ENCODE measurements around the gene MYO5B.
"Not testable (repeated sequence)": the region's sequence is repeated elsewhere in the genome, so short reads cannot be mapped to it uniquely, and the experiment has no call there.

Gene MYO5B

DNA sequence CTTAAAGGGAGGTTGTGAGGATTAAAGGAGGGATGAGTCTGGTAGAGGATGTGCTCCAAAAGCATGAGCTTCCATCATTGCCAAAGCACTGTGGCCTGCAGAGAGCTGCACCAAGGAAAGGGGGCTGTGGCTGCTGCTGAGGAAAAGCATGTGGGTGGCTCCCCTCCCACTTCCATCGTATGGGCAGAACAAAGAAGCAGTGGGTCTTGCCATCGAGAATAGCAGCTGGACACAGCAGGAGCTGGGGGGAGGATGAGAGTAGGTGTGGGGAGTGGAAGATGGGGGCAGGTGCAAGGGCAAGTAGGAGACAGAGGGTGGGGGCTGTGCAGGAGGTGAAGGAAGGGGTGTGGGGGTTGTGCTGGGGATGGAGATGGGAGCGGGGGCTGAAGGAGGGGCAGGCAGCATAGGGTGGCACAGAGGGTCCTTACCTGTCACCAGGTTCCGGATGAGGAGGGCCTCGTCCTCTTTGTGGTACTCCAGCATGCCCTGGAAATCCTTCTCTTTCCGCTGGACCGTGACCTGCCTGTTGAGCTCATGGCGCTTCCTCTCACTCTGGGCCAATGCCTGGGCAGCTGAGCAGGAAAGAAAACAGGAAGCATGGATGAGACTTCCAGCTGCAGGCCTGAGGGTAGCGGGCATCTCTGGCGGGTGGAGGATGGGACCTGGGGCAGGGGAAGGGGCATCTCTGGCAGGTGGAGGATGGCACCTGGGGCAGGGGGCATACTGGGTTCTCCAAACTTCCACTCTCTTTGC is 348.1 kb downstream of the MYO5B start:
- DNase-seq = no peak

GRCh38 chr18:49846361-49846662 is 348.6 kb downstream of the MYO5B start:
- no peak for DNase-seq

GRCh38 chr18:49845629-49846360 is 349.2 kb downstream of the MYO5B start:
- DNase-seq = no peak

DNA sequence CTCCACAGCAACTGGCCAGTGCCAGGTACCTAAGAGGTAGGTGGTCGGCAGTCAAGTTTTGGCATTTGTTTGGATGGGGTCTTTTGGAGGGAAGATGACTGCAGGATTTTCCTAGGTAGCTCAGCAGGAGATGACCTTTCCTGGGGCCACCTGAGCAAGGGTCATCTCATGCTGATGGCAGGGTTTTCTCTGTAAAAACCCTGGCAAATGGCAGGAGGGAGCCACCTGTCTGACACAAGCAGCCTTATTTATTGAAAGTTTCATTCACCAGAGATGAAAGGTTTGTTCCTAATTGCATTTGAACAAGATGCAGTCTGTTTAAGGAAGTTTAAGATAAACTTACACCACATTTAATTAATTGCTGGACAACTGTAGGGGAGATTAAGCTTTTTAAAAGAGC is 350.0 kb downstream of the MYO5B start:
- no peak for DNase-seq

GRCh38 chr18:49843778-49844625 is 350.9 kb downstream of the MYO5B start:
- DNase-seq = peak; percentile 53

DNA sequence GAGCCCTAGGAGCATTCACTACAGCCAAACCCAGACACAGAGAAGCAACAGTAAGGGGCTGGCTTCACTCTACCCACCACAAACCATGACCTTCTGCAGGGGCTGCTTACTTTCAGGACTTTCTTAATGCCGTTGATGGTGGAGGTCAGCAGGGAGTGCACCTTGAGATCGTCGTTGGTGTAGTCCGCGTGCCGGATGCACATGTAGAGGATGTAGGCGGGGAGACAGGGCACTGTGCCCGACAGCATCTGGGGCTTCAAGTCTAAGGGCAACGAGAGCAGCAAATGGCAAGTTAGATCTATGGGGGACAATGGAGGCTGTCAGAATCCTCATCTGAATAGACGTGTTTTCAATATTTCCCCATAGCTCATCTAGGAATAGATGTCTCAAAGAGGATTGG is 351.8 kb downstream of the MYO5B start:
- no peak for DNase-seq

DNA sequence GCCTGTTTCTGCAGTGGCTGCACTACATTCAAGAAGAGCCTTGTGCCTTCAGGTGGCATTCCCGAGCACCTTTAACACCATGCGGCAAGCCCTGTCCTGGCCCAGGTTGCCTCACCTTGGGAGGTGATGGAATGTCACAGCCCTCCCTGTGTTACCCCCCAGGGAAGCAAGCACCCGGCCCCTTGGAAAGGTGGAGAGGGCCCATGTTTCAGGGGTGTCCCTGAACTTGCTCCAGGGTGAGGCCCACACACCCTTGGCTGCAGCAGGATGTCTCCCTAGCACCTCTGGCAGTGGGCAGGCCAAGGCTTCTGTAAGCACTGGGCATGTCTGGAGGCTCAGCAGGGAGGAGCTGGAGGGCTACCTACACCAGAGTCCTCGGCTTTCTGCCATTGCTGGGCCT is 352.3 kb downstream of the MYO5B start:
- DNase-seq = no peak

DNA sequence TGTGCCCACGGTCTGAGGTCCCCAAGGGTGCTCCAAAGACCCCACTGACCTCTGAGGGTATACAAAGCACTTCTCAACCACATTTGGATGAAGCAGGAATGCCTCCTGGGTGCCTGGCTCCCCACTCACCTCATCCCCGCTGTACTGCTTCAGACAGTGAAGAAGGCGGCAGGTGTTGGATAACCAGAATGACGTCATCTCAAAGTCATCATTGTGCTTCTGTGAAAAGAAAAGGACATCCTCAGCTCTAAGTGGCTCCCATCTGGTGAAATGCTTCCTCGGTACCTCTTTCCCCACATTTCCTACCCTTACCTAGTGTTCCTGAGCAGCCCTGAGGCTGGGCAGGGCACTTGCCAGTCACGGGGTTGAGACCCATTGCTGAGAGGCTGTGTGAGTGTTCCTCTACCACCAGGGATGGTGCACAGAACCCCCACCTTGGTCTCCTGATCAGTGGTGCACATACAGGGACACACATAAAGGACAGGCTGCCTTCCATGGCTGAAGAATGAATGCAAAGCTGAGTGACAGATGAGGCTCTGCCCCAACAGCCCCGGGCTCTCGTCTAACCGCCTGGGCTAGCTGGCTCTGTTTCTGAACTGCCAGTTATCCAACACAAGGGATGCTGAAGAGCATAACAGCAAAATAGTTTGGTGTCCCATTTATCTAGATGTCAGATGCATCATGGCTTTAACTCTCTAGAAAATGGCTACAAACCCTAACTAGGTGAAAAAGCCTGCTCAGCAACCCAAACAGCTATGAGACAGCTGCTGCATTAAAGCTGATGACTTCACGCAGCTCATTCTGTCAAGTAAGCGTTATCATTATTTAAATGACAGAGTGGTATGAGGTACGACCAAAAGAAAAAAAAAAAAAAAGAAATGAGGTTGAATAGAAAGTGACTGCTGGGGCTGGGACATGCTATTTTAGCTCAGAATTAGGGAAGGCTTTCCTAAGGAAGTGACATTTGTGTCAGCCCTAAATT is 353.4 kb downstream of the MYO5B start:
- no peak for DNase-seq

DNA sequence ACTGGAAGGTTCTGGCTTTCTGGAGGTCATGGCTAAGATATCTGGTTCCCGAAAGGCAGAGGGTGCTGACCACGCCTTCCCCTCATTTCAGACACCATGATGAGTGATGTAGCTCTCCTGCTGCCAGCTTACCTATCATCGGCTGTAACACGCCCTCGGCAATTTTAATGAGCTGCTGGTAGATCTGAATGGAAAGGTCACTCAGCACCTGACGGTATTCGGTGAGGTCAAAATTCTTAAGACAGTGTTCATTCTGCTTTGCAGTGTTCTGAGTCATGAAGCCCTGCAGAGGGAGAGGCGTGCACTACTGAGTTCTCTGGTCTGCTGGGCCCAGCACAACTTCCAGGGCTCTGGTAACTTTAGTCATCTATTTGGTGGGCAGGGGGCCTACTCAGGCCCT is 355.9 kb downstream of the MYO5B start:
- DNase-seq = no peak

DNA sequence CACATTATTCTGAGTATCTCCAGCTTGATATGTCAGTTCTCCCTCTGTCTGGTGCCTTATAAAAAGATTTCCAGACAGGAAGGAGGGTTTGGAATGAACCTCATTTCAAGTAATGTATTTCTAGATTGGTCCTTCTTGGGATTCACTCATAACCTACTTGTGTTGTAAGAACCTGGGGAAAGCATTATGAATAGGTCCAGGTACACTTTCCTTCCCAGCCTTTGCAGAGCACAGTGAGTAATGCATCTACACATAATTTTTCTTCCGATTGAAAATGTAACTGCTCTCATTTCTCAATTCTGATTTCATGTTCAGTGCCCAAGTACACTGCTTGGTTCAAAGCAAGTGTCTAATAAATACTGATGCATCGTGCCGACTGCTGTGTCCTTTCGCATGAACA is 356.6 kb downstream of the MYO5B start:
- no peak for DNase-seq

DNA sequence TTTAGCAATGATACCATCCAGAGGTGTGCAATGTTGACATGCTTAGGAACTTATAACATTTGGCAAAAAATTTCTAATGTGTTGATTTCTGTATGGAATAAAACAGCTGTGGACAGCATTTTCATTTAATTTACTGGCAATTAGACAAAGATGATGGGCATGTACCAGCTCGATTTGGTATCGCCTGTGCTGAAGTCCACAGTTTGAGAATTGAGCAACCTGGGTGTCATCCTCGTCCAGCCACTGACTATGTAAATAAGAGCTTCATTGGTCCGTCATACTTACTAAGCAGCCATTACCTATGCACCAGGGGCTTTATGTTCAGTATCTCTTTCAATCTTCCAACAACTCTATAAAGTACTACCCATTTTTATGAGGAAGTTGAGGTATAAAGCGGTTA is 357.1 kb downstream of the MYO5B start:
- no peak for DNase-seq

- DNase-seq = not testable (repeated sequence)
These were observed 357.6 kb downstream of the MYO5B start for GRCh38 chr18:49837316-49837835.

DNA sequence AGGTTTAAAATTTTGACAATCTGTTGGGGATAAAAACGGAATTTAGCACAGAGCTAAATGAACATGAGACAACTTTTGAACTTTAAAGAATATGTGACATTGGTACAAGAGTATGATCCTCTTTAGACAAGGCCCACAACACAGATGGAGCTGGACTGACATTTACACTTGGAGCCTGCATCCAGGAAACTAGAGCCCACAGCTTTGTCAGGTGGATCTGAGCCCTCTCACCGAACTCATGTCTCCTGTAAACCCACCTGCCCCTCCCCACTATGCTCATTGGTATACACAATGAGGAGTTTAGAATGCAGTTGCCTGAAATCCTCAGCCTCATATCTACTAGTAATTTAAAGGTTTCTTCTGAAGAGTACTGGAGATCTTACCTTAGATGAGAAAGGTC is 359.5 kb downstream of the MYO5B start:
- no peak for DNase-seq

- DNase-seq = no peak
These were observed 360.7 kb downstream of the MYO5B start for GRCh38 chr18:49834258-49834657.

GRCh38 chr18:49833814-49834213 is 361.1 kb downstream of the MYO5B start:
- DNase-seq = no peak

DNA sequence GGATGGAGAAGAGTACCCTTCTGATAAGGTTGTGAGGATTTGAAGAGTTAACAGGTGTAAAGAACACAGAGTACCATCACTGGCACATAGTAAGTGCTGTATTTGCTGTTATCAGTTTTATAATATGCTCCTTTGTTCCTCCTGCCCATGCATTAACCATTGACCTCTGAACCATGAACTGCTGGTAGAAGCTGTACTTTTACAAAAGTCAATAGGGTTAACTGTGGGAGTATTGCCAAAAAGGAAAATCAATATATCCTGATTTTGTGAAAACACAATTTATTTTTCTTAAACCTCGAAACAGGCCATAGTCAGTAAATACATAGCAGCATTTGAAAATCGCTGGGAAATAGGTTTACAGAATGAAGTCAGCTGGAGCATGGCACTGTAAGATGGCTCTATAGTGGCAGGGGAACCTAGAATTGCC is 362.7 kb downstream of the MYO5B start:
- no peak for DNase-seq

GRCh38 chr18:49827996-49828395 is 367.0 kb downstream of the MYO5B start:
- DNase-seq = no peak

- DNase-seq = no peak
These were observed 374.9 kb downstream of the MYO5B start for GRCh38 chr18:49819823-49820671.

GRCh38 chr18:49819071-49819662 is 375.8 kb downstream of the MYO5B start:
- no peak for DNase-seq

DNA sequence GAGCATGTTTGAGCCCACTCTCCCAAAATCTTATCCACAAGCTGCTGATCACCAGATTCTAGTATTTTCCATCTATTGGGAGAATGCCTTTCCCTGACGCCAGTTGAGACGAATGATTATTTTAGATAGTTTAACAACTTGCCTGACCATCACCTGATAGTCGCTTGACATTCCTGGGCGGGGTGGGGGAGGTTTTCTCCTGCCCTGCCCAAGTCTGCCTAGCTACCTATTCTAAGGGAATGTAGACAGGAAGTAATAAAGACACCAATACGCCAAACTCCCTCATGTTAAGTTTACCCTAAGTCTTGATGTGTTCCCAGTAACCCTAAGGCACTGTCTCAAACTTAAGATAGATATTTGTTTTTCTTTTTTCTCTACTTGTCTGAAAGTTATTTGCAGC is 377.0 kb downstream of the MYO5B start:
- no peak for DNase-seq

- no peak for DNase-seq
These were observed 379.0 kb downstream of the MYO5B start for GRCh38 chr18:49815927-49816326.
